Parathyroid adenoma (tissue), 2 donors: ENCODE results near the gene CCDC85C.

Experiments
- H2AFZ ChIP-seq: fragments of 300-600 bp; sonication (generic); one replicate; pipeline ENCODE4 v1.7.0; 2017; ENCODE audit warnings: antibody characterized with exemption, mild to moderate bottlenecking
- H3K27ac ChIP-seq: fragments of 300-600 bp; sonication (generic); one replicate; pipeline ENCODE4 v1.7.0; 2017
- H3K27me3 ChIP-seq: fragments of 300-600 bp; sonication (generic); one replicate; pipeline ENCODE4 v1.7.0; 2017; ENCODE audit warnings: low read length; ENCODE audit not compliant: control insufficient read depth, insufficient read depth
- H3K36me3 ChIP-seq: fragments of 300-600 bp; sonication (generic); one replicate; pipeline ENCODE4 v1.7.0; 2017; ENCODE audit warnings: low read length; ENCODE audit not compliant: control insufficient read depth, insufficient read depth
- H3K4me1 ChIP-seq: fragments of 300-600 bp; sonication (generic); one replicate; pipeline ENCODE4 v1.7.0; 2017; ENCODE audit warnings: control low read depth
- H3K4me2 ChIP-seq: fragments of 300-600 bp; sonication (generic); one replicate; pipeline ENCODE4 v1.7.0; 2017; ENCODE audit warnings: low read length
- H3K4me3 ChIP-seq: fragments of 300-600 bp; sonication (generic); one replicate; pipeline ENCODE4 v1.7.0; 2017; ENCODE audit warnings: low read depth, low read length
- H3K79me2 ChIP-seq: fragments of 300-600 bp; sonication (generic); one replicate; pipeline ENCODE4 v1.7.0; 2017; ENCODE audit warnings: control low read depth
- H3K9ac ChIP-seq: fragments of 300-600 bp; sonication (generic); one replicate; pipeline ENCODE4 v1.7.0; 2017; ENCODE audit warnings: mild to moderate bottlenecking
- H3K9me3 ChIP-seq: fragments of 300-600 bp; sonication (generic); one replicate; pipeline ENCODE4 v1.7.0; 2017; ENCODE audit warnings: low read length; ENCODE audit not compliant: control insufficient read depth
- TF ChIP-seq, protein P1 (sequence below): fragments of 300-600 bp; sonication (generic); IDR thresholded peaks from one replicate; pipeline ENCODE4 v1.7.0; 2017; ENCODE audit warnings: antibody characterized with exemption, mild to moderate bottlenecking
- donor health status: primary hyperparathyroidism.

Gene CCDC85C

GRCh38 chr14:99627100-99627499, 23.1 kb upstream of the CCDC85C start:
- Histone ChIP-seq H3K79me2 (no peaks in the 10 kb centered on the region), H3K36me3 (no peaks in the 10 kb centered on the region), H3K4me1 (no peaks in the 10 kb centered on the region), H3K9me3 (no peaks in the 10 kb centered on the region), H3K27ac (no peak overlapping the region), H3K4me3 (no peak overlapping the region), H3K9ac (no peak overlapping the region), H2AFZ (no peak overlapping the region), H3K4me2 (no peak overlapping the region), H3K27me3 (no peaks in the 10 kb centered on the region)
- TF ChIP-seq, protein P1, sequence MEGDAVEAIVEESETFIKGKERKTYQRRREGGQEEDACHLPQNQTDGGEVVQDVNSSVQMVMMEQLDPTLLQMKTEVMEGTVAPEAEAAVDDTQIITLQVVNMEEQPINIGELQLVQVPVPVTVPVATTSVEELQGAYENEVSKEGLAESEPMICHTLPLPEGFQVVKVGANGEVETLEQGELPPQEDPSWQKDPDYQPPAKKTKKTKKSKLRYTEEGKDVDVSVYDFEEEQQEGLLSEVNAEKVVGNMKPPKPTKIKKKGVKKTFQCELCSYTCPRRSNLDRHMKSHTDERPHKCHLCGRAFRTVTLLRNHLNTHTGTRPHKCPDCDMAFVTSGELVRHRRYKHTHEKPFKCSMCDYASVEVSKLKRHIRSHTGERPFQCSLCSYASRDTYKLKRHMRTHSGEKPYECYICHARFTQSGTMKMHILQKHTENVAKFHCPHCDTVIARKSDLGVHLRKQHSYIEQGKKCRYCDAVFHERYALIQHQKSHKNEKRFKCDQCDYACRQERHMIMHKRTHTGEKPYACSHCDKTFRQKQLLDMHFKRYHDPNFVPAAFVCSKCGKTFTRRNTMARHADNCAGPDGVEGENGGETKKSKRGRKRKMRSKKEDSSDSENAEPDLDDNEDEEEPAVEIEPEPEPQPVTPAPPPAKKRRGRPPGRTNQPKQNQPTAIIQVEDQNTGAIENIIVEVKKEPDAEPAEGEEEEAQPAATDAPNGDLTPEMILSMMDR: no peak

DNA sequence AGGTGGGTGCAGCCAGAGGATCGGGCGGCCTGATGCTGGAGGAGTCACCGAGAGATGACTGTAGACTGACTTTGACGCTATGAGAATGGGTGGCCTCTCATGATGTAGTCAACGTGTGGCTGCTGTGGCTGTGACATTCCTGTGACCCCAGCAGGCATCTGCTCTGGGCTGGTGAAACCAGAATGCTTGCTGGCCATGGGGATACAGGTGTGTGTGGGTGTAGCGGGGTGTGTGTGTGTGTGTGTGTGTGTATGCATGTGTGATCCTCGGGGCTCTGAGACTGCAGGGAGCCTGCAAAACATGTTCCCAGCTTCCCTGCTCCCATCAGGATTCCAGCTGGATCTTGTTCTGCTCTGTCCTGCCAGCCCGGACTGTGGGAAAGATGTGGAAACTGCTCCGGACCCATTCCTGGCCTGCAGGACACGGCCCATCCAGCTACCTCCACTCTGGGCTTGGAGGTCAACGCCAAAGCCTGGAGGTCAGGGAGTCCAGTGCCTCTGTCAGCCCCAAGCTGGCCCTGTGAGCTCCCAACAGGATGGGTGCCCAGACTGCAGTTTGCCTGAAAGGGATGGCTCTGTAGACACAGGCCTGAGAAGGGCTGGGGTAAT, 22.1 kb upstream of the CCDC85C start:
- no peak overlapping the region for H3K27ac ChIP-seq
- no peaks in the 10 kb centered on the region for H3K4me1 ChIP-seq

DNA sequence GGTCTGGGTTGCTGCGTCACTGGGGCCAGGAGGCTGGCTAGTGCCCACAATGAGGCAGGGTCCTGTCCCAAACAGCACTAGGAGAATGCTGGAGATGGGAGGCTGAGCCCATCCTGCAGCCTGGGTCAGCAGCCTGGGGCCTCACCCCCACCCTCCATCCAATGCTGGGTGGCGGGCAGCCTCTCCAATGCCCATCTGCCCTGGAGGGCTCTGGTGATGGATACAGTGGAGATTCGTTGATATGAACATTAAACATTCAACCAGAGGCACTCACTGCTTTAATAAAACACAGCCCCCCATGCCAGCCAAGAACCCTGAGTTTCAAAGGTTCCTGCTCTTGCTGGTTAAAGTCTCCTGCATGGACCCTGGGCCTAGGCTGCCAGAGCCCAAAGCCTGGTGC, 21.5 kb upstream of the CCDC85C start:
- H3K27me3 ChIP-seq: no peaks in the 10 kb centered on the region
- no peak overlapping the region for H3K27ac ChIP-seq
- no peak overlapping the region for H2AFZ ChIP-seq
- no peak overlapping the region for H3K4me3 ChIP-seq
- TF ChIP-seq, protein P1: no peak
- H3K9ac ChIP-seq: no peak overlapping the region
- H3K4me1 ChIP-seq: no peaks in the 10 kb centered on the region
- H3K79me2 ChIP-seq: no peaks in the 10 kb centered on the region
- no peaks in the 10 kb centered on the region for H3K36me3 ChIP-seq
- H3K4me2 ChIP-seq: no peak overlapping the region
- H3K9me3 ChIP-seq: no peaks in the 10 kb centered on the region

More for the DNA sequence above, 22.1 kb upstream of the CCDC85C start:
- H2AFZ ChIP-seq: no peak overlapping the region
- TF ChIP-seq, protein P1: no peak
- H3K4me2 ChIP-seq: no peak overlapping the region
- no peak overlapping the region for H3K4me3 ChIP-seq
- no peaks in the 10 kb centered on the region for H3K27me3 ChIP-seq
- no peaks in the 10 kb centered on the region for H3K36me3 ChIP-seq
- no peaks in the 10 kb centered on the region for H3K79me2 ChIP-seq
- no peaks in the 10 kb centered on the region for H3K9me3 ChIP-seq
- no peak overlapping the region for H3K9ac ChIP-seq

GRCh38 chr14:99624971-99625370, 21.0 kb upstream of the CCDC85C start:
- H3K4me3 ChIP-seq: no peak overlapping the region
- TF ChIP-seq, protein P1: no peak
- H3K27ac ChIP-seq: no peak overlapping the region

DNA sequence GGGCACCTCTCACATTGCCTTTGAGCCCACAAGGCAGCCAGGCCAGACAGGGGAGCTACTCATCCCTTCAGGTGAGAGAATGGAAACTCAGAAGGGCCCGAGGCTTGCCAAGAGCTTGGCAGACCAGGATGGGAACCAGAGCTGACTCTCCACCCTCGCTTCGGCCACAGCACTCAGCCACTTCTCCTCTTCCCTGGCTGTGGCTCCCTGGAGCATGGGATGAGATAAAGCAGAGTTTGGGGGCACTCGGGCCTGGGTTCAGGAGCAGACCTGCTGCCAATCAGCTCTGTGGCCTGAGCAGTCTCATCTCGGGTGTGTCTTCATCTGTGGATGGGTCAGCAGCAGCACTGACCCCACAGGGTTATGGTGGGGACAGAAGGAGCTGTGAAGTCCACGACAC, 20.0 kb upstream of the CCDC85C start:
- Histone ChIP-seq H3K4me3 (no peak overlapping the region), H3K9me3 (no peaks in the 10 kb centered on the region), H3K27me3 (no peaks in the 10 kb centered on the region), H3K9ac (no peak overlapping the region), H3K4me1 (no peaks in the 10 kb centered on the region), H2AFZ (no peak overlapping the region), H3K79me2 (no peaks in the 10 kb centered on the region), H3K36me3 (no peaks in the 10 kb centered on the region), H3K4me2 (no peak overlapping the region), H3K27ac (no peak overlapping the region)
- TF ChIP-seq, protein P1: no peak

More at GRCh38 chr14:99624971-99625370, 21.0 kb upstream of the CCDC85C start:
- no peaks in the 10 kb centered on the region for H3K4me1 ChIP-seq
- H3K4me2 ChIP-seq: no peak overlapping the region
- no peak overlapping the region for H2AFZ ChIP-seq
- no peak overlapping the region for H3K9ac ChIP-seq
- H3K36me3 ChIP-seq: no peaks in the 10 kb centered on the region
- H3K79me2 ChIP-seq: no peaks in the 10 kb centered on the region
- H3K9me3 ChIP-seq: no peaks in the 10 kb centered on the region
- H3K27me3 ChIP-seq: no peaks in the 10 kb centered on the region
